OCI-M2 (cell line): ENCODE data around the gene LMO2.
A peak's percentile ranks its signal among the peaks of the same experiment; 100 is the strongest.
"Not testable (repeated sequence)": the region's sequence is repeated elsewhere in the genome, so short reads cannot be mapped to it uniquely, and the experiment has no call there.

Experiments
- DNase-seq: peaks from one replicate; lab custom pipeline; 2025; ENCODE audit not compliant: unreplicated experiment; lab: John Stamatoyannopoulos, UW

LMO2 gene

GRCh38 chr11:33891714-33892327 is at the start of gene LMO2:
TSS of gene LMO2 (minus strand) at chr11:33892076. CDS start at chr11:33869716, 22,360 bp downstream.
- DNase-seq, result peak; percentile 47

- no peak for DNase-seq
These were observed 48.6 kb upstream of the LMO2 start for GRCh38 chr11:33940538-33940815.

DNA sequence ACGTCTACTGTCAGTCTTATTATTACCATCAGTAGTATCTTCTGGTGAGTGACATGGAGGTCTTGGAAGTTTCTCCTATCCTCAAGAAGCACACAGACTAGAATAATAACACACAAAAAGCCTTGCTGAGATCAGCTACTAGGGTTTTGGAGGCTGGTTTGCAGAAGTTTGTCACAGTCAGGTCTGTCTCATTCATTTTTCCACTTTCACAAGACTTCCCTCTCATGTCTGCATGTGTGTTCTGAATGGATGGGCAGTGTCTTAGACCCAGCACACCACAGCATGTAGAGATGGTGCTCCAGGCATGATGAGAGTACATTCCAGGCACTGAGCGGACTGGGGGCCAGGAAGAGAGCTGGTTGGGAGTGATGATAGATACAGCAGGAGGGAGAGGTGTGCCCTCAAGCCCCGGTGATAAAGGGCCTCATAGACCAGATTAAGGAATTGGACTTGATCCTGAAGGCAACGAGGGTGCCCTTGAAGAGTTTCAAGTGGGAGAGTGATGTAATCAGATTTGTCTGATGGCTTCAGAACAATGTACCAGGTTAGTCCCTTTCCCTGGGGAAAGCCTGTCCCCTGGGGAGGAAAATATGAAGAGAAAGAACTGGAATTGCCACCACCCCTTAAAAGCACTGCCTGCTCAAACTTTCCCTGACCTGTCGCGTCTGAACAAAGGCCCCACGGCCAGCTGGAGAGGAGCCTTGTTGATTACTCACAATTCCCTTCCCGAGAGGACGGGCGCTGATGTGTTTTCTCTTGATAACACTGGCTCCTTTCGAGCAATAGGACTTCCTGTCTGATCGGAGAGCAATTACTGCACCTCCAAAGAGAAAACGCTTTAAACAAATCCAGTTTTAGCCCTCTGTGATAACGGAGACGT is 45.1 kb upstream of the LMO2 start:
- DNase-seq, result peak; percentile 67

DNA sequence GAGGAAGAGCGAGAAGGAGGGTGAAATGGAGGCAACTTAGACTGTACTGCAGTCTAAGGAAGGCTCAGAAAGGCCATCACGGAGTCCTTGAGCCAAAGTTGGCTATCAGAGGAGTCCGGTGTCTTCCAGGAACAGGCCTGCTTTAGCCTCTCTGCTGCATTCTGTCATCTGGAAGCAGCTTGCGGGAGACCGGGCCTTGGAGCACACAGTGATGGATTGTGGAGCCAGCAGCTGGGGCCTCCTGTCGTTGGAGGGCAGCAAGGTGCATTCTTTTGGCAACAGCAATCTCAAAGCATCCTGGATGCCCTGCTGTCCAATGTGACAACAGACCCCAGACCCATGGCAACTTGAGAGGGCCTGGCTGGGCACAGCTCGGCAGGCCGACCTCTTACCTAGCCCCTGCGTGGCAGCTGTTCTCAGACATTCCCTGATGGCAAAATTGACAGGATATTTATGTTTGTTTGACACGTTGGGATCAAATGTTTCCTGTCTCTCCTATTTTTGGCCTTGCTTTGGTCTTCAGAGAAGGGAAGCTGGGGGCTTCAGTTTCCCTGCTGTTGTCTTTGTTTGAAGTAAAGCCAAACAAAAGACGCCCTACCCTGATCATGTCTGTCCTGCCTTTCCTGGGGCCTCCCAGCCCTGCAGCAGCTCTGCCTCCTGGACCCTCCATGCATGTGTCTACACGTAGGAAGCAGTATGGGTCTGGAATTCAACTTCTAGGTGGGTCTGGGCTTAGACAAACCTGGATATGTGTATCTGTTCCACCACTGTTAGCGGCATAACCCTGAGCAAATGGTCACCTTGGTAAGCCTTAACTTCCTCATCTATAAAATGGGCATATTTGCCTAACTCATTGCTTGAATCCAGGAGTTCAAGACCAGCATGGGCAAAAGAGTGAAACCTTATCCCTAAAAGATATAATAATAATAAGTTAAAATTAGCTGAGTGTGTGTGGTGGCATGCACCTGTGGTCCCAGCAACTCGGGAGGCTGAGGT is 43.9 kb upstream of the LMO2 start:
- DNase-seq, result no peak

- DNase-seq, result no peak
These were observed 43.1 kb upstream of the LMO2 start for GRCh38 chr11:33935005-33935404.

GRCh38 chr11:33934450-33934849 is 42.6 kb upstream of the LMO2 start:
- no peak for DNase-seq

GRCh38 chr11:33933602-33934001 is 41.7 kb upstream of the LMO2 start:
- no peak for DNase-seq

DNA sequence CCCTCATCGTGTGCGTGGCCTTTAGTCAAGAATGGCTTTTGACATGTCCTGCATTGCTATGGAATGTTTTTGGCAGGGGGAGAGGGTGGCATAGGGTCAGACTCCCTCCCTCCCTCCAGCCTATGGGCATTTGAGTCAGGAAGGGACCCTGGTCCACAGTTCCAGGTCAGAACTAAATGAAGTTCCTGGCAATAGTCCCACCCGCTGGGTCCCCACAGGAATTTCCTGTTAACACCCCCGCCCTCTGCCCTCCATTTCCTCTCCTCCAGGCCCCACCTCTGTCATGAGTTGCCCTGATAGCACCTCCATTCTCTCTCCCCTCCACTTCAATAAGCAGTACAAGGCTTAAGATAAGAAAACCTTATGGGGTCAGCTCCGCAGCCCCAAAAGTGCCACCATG is 40.8 kb upstream of the LMO2 start:
- DNase-seq, result no peak

DNA sequence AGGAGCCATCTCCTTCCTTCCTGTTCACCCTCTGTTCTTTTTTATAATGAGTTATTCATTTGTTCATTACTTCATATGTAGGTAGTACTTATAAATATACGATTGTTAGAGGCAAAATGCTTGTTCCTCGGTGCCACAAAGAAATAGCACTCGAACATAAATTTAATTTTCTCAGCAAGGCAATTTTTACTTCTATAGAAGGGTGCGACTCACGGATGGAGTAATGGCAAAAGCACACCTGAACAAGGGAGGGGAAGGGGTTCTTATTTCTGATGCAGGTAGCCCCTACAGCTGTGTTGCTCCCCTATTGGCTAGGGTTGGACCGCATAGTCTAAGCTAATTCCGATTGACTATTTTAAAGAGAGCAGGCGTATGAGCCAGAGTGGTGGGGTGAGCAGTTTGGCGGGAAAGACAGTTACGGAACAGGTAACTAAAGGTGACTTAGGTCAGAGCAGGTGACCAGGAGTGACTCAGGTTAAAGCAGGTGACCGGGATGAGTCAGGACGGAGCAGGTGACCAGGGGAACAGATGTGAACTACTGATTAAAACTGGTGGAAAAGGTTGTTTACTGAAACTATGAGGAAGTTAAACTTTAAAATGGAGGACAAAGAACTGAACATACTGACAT is 40.0 kb upstream of the LMO2 start:
- not testable (repeated sequence) for DNase-seq

DNA sequence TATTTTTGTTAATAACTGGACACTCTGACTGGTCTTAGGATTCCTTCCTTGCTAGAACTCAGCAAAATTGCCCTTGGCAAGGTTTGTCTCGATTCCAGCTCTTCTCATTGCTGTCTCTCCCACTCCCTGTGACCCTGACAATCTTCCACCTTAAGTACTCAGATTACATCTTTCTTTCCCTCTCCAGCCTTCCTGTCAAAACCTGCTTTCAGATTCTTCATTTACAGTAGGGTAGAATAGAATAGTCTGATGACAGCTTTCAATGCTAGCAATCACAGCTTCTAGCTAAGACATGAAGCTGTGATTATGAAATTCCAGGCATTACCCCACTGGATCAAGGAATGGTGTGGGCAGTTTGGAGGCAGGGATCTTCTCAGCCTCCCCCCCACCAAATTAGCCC is 39.2 kb upstream of the LMO2 start:
- no peak for DNase-seq

- peak; percentile 23 for DNase-seq
These were observed 38.6 kb upstream of the LMO2 start for GRCh38 chr11:33930317-33931021.

- no peak for DNase-seq
These were observed 36.7 kb upstream of the LMO2 start for GRCh38 chr11:33928564-33928963.

DNA sequence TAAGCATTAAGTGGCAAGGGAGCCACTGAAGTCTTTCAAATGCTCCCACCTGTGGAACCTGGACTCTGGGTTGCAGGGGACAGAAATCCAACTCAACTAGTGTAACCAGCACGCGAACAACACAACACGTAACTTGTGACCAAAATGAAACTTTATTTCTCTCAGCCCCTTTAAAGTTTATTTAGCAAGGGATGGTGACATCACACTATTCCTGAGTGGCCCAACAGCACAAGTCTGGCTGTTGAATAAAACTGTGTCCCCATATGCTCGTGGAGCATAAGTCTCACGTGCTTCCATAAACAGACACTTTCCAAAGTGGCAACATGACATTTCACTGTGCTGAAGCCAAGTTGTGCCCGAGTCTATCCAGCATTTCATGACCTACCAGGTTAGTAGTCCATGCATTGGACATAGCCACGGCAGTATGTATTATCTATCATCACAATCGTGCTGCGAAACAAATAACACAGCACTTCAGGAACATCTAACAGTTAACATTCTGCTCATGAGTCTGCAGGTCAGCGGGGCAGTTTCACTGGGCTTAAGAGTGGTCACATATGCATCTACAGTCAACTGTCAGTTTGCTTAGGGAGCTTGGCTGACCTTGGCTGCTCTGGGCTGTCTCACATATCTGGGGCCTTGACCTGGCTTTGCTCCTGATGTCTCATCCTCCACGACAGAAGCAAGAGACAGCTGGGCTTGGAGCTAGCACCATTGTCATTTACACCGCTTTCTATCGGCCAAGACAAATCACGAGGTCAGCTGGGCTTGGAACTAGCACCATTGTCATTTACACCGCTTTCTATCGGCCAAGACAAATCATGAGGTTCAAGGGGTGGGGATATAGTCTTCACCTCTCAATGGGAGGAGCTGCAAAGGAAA is 35.0 kb upstream of the LMO2 start:
- DNase-seq, result no peak

DNA sequence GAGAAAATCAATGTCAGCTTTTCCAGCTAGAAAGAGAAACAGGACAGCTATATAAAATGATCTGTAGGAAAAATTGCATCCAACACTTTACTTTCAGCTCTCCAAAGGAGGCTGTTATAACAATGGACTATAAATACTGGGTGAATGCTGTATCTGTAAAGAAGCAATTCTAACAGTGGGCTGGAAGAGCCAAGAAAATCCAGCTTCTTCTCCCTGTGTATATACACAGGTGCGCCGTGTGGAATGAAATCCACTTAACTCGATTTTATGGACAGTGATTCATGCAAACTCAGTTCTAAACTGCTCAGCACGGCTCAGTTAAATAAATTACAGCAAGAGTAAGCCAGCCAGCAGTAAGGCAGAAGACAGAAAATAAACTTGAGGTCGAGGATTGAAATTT is 32.5 kb upstream of the LMO2 start:
- no peak for DNase-seq

DNA sequence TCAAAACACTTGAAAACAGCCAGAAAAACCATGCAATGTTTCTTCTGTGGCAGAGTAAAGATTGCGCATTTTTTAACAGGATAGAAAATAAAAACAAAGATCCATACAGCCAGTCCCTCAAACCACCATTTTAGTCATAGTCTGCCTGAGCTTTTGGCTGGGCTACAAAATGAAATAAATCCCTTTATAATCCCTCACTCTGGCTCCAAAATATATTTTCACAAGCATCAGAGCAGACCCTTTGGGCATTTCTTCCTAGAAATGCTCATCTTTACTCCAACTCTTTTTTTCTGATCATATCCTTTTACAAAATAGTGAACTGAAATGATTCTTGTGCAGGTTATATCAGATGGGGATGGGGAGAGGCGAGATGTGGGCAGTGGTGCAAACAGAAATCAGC is 31.8 kb upstream of the LMO2 start:
- DNase-seq, result no peak

- no peak for DNase-seq
These were observed 29.1 kb upstream of the LMO2 start for GRCh38 chr11:33920838-33921613.

DNA sequence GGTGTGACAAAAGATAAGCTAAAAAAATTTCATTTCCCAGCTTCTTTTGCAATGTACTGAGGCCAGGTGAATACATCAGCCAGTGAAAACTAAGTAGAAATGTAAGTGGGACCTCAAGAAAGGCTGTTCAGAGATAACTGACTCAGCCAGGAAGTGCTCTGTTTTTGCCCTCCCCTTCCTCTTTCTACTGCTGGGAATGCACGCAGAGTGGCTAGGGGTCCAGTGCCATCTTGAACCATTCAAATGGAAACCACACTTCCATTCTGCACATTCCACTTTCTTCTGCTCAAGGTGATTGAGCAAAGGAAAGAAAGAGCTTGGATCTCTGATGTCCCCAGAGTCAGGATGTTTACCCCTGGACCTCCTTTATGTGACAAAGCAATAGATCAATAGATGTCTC is 27.8 kb upstream of the LMO2 start:
- no peak for DNase-seq

DNA sequence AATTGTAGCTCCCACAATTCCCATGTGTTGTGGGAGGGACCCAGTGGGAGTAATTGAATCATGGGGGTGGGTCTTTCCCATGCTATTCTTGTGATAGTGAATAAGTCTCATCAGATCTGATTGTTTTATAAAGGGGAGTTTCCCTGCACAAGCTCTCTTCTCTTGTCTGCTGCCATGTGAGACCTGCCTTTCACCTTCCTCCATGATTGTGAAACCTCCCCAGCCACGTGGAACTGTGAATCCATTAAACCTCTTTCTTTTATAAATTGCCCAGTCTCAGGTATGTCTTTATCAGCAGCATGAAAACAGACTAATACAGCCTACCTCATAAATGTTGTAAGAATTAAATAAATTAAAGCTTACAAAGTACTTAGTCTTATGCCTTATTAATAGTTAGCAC is 25.5 kb upstream of the LMO2 start:
- DNase-seq, result not testable (repeated sequence)

GRCh38 chr11:33916736-33917135 is 24.9 kb upstream of the LMO2 start:
- DNase-seq, result no peak
